Right renal pelvis (tissue), 4 donors: ENCODE measurements around the gene ZBTB42. TPM values are rescaled to one million over a fixed set of nuclear protein-coding genes. Genes with fewer than 3 reads are reported as not detected.

Experiments
- DNase-seq, 4 donors: peaks; one replicate each; pipeline ENCODE4 v3.0.0-alpha.2; 2013; ENCODE audit warnings: low read depth in 4 of 4, low spot score in 3 of 4, missing footprints in 1 of 4
- polyA plus RNA-seq, 4 donors: library from polyadenylated mRNA; unstranded; fragments of 120-200 nt; gene quantifications; one replicate each; pipeline ENCODE4 v1.2.1, GENCODE V29; 2013; ENCODE audit not compliant: insufficient read length in 4 of 4

Gene ZBTB42
- polyA plus RNA-seq, 4 donors, result 4.3 to 5.4 (median 4.8) TPM

DNA sequence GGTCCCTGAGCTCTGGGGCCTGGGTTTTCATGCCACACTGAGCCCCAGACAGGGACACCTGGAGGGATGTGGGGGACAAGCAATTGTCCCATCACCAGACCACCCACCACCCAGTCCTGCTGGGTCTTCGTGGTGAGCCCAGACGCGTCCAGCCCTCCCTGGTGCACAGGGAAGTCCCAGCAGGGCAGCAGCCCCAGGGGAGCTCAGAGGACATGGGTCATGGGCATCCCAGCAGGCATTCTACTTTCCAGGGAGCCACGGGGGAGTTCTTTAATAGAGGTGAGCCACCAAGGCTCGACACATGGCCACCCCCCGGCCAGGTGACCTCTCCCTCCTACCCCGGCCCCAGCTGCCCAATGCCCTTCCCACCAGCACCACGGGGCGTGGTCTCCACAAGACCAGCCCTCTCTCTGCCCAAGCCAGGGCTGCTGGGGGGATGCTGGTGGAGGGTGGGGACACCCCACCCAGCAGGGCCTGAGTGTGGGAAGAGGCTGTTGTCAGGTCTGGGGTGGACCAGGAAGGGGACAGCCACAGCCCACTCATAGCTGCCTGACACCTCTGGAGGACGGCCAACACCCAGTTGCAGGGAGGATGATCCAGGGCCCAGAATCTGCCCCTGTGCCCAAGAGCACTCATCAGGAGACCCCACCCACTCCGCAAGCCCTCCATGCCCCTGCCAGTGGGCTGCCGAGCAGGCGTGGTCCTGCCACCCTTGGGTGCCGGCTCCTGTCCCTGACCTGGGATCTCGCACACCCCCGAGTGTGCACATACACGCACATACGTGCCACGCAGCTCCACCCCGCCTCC, 19.4 kb upstream of the ZBTB42 start:
- DNase-seq, result no peak

DNA sequence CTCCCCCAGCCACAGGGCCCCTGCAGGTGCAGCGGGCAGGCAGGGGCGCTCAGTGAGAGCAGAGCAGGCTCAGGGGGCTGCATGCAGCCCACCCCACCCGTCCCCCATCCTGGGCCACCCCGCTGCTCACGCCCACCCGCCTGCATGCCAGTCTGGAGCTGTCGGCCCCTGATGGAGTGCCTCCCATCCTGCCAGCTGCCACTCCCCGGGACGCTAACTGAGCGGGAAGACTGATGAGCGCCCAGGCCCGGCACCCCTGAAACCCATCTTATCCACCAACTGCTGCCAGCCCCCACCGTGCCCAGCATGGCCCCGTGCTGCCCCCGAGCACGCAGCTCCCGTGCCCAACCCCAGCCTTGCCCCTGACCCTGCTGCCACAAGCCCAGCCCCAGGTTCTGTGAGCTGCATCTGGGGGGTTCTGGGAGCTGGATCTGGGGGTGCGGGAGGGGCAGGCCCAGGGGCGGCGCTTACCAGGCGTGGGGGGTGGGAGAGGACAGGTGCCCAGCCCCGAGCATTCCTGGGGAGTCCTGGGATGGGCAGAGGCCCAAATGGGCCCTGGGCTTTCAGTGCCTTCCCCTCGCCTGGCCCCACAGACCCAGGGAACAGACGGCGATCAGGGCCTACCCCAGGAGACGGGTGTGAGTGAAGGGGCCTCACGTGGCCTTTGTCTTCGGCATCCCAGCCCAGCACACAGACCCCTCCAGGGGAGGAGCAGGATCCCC, 18.7 kb upstream of the ZBTB42 start:
- no peak for DNase-seq

DNA sequence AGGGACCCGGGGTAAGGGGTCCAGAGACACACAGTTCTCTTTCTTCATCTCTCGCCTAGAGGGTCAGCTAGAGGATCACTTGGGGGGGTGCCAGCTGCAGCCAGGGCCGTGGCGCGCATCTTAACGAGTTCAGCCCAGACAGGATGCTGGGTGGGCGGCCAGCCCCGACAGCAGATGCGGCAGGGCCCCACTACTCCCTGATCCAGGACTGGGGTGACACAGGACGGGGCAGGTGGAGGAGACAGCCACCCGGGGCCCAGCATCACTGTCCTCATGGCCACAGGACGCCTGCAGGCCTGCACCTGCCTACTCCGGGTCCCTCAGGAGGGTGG, 18.1 kb upstream of the ZBTB42 start:
- no peak for DNase-seq

DNA sequence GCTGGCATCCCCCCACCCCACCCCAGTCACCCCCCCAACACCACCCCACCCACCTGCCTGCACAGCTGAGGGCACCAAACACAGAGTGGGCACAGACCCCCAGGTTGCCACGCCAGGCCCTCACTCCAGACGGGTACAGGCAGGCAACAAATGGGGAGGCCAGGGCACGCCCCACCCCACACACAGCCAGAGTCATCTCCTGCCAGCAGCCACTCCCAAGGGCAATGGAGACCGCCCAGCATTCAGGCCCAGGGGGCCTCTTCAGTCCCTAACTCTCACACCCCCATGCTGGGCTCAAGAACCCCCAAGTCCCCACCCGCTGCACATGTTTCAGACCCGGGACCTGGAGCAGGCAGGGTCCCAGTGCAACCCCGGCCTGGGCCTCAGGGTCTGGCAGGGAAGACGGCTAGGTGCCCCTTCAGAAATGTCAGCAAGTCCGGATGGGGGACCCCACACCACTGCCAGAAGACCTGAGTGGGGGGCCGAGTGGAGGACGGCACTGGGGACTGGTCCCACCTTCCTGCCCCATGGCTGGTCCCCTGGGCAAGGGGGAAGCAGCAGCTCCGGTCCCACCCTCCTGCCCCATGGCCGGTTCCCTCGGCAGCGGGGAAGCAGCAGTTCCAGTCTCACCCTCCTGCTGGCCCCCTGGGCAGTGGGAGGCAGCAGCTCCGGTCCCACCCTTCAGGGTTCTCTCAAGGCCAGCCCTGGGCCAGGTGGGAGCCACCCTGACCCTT, 17.2 kb upstream of the ZBTB42 start:
- DNase-seq, result no peak

DNA sequence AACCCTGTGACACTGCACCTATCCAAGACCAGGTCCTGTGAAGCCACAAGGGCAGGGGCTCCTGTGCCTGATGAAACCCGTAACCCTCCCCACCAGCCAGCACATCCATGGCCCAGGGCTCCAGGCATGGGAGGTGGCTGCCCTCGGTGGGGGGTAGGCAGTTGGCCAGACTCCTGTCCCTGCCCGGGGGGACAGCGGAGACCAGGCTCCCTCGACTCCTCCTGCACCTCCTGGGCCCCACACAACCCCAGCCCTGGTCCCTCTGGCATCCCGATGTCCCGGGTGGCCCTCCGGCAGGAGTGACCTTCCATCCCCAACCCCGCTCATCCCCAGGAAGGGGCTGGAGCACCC, 16.7 kb upstream of the ZBTB42 start:
- no peak for DNase-seq

DNA sequence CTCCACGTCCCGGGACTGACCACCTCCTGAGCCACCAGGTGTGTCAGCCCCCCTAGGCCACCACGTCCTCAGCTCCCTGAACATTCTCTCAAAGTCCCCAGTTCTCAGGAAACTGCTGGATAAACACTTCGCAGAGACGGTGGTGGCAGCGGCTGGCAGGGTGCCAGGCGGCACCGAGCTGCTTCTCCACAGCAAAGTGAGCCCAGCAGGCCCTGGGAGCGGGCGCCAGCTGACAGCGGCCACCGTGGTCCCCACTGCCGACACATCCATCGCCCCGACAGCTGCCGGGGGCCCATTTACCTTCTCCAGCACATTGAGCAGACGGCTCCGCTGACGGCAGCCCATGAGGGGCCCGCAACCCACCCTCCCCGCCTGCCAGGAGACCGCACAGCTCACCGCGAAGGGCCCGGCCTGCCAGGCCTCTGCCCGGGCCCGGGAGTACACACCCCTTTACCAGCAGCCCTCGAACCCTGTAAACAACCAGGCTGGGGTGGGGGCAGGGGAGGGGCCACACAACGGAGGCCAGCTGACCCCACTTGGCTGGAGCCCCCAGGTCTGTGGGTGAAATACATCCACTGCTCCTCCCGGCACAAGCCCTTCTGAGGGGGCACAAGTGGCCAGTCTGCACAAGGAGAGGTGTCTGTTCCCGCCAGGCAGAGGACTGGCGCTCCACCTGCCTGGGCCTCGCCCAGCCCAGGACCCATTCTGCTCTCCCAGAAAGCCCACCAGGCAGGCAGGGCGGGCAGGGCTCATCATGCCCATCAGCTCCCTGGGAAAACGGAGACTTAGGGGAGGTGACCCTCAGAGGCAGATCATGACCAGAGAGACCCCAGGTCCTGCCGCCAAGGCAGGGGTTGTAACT, 15.8 kb upstream of the ZBTB42 start:
- DNase-seq, result no peak

DNA sequence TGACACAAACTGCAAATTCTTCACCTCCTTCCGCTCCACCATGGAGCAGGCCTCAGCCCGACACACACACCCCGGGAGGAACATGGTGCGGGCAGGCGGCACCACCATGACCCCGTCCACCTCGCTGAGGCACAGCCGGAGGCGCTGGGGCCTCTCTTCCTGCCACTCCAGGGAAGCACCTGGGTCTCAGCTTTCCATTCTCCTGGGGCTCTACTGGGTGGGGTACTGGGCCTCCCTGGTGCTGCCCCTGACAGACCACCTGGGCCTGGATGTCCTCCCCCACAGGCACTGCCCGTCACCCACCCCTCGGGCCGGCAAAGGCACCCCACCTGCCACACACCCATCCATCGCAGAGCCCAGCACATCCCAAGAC, 15.2 kb upstream of the ZBTB42 start:
- no peak for DNase-seq

DNA sequence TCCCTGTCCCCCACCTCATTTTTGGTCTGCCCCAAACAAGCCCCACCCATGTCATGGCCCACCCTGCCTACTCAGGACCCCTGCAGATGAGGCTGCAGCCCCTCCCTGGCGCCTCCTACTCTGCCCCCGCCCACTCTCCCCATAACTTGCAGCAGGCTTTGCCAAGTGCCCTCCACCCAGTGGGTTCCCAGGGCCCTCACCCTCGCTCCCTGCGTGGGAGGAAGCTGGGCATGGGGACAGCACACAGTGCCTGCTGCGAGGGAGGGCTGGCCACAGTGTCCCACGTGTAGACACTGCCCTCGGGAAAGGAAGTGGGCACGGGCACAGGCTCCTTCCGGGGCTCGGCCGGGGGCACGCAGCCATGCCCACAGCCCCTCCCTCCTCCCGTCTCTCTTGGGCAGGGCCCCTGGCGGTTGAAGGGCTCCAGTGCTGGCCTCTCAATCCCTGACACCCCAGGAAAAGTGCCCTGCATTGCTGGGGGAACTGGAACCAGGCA, 14.8 kb upstream of the ZBTB42 start:
- DNase-seq, result no peak

DNA sequence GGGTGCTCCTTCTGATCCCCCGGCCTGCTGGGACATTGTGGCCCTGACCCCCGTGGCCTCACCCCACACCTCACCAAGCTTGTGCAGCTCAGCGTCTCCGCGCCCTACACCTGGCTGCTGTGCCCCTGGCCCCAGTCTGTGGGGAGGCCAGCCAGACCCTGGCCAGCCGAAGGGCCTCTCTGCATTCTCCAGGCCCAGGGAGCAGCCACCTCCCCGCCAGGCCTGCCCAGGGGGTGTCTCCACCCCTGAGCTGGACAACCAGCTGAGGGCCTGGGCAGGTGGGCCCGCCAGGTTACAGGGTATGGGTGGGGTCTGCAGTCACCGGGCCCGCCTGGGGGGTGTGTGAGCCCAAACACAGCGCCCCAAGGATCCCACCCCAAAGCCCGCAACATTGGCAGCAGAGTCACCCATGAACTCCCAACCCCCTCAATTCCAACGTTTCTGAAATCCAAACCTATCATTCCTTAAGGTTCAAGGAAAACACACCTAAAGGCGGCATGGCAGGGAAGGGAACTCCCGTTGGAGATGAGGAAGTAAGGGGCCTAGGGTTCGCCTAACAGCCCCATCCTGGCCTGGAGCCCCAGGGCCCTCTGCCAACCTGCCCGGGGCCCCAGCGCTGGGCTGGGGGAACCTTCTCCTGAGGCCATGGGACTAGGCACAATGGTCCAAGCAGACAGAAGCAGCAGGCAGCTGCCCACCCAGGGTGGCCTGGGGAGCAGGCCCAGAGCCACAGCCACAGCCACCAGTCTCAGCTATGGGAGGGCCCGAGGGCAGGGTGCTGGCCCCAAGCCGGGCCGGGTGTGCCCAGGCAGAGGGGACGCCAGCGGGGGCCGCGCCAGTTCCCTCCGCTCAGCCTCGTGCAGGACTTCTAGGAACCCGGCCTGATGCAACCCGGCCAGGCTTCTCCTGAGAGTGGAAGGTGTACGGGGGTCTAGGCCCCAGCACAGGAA, 13.9 kb upstream of the ZBTB42 start:
- no peak for DNase-seq

DNA sequence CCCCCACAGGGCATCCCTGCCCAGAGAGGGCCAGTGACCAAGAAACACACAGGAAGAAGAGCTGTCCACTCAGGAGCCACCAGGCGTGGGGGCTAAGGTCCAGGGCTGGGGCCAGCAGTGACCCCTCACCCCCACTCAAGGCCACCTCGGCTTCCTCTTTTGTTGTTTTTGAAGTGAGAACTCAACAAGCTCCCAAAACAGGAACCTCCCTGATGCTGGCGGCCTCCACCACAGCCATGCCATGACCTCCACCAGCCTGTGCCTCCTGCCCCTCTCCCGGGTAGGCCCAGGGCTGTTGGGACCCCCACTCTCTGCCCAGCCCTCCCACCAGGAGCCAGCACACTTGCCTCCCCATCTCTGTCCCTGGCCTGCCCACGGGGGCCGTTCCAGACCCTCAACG, 13.2 kb upstream of the ZBTB42 start:
- no peak for DNase-seq

DNA sequence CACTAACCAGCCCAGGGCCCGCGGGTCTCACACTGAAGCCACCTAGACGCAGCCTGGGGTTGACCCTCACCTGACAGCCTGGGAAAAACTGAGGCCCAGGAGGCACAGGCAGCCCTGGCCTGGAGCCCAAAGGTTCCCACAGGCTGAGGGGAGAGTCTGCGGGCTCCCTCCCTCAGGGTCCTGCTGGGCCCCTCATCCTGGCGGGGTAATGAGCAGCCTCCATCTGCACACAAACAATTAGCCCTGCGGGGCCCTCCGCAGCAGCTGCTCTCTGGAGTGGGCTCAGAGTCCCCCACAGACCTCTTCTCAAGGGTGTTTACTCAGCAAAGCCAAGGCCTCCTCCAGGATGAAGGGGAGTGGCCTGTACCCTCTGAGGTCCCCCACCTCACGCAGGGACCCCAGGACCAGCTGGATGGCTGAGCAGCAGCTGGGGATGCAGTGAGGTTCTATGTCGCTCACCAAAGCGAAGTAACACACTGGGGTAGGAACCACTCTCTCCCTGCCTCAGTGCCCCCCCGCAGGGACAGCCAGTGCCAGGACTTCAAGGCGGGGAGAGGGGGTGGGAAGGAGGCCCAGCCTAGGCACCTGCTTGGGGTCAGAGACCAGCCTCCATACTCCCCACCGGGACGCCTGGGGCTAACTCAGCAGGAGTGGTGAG, 12.6 kb upstream of the ZBTB42 start:
- DNase-seq, result no peak

DNA sequence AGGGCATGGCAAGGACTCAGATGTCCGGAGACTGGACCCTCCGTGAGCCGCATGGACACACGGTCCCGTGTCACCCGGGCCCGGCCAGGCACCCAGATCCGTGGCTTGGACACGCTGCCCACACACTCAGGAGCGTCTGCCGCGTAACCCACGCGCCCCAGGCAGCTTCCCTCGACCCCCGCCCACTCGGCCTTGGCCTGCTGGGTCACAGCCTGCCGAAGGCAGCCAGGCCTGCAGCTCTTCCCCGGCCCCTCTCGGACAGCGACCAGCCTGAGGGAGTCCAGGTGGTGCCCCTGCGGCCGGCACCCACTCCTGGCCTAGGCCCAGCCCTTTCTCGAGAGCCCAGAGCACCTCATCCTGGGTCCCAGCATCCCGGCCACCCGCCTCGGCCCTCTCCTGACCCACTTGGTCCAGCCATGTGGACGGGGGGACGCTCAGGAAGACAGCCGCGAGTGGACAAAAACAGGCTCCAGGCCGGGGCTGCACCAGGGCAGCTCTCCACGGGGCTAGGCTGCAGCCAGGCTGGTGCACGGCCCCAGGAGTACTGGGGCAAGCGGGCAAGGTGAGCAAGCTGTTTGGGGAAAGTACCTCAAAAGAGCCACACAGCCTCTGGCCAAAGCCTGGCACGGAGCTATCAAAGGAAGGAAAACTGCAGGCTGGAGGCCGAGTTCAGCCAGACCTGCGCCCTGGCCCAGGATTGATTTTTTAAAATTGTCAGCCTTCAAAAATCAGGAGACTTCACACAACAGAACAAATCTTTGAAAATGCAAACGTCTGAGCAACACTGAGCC, 11.8 kb upstream of the ZBTB42 start:
- no peak for DNase-seq

DNA sequence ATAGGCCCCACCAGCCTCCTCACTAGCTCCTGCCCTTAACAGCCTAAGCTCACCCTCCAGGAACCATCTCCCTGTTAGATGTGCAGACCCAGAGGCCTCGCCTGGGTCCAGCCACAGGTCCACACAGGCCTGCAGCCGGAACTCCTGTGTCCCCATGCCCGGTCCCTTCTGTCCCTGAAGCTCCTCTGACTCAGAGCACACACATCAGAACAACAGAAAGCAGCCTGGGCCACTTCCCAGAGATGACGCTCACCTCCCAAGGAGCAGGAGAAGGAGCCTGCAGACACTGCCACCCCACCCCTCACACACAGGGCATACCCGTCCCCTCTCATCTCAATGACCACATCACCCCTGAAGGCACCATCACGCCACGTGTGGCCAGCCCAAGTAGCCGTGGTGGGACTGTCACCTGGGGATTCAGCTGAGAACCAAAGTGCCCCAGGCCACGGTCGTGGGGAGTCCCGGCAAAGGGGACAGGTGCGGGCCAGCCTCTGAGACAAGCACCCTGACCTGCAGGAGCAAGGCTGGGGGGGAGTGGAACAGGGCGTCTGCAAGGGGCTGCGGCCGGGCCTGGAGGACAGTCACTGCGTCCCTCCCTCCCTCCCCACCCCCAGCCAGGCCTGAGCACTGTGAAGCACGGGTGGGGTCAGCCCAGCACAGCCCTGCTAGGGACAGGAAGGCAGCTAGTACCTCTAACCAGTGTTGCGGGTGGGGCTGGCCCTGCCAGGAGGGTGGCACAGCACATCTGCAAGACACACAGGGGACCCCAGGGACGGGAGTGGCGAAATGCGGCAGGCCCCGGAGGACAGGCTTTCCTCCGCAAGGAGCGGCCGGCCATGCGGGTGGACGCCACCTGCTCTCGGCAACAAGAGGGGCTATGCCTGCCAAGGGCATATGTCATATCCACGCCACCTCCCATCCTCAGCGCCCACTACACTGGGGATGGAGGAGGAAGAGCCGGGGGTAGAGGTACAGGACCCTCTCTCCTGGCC, 10.9 kb upstream of the ZBTB42 start:
- DNase-seq, result no peak

DNA sequence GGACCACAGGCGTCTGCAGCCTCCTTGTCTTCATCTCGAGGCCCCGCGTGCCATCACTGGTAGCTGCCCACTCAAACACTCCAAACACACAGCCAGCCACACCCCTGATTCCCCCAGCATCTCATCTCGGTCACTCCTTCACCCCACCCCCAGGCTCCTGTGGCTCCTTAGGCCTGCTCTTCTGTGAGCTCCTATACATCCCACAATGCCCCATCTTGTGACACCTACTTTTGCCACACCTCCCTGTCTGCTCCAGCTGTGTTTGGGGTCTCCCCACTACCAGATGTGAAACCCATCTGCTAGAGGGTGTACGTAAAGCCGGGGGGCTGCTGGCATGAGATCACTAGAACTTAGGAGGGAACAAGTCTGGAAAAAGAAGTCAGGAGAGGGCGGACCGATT, 9.5 kb upstream of the ZBTB42 start:
- DNase-seq, result no peak

DNA sequence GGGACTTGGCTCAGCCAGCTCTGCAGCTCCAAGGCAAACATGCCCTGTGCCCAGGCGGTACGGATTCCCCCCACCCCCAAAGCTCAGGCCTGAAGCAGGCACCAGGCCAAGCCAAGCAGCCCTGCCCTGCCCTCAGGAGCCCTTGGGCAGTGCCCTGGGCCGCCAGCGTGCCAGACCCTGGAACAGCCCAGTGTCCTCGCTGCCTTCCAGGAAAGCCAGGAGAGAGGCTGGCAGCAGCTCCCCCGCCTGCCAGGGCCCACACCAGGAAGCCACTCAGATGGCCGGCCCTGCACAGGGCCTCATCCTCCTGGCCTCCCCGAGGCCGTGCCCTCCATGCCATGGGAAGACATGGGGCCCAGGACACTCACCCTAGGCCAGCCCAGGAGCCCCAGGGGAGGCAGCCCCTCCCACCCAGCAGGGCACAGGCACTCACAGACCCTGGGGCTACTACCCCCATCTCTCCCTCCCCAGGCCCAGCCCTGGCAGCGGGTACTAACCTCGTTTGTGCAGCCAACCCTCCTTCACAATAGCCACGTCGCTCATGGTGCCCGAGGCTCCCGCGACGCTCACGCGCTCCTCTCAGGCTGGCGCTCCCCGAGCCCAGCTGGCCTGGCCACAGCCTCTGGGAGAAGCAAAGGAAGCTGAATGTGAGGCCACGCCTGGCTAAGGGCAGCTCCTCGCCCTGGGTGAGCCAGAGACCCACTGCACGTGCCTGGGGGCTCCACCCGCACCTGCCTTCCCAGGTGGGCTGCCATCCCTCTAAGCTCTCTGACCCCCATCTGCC, 8.6 kb upstream of the ZBTB42 start:
- no peak for DNase-seq

DNA sequence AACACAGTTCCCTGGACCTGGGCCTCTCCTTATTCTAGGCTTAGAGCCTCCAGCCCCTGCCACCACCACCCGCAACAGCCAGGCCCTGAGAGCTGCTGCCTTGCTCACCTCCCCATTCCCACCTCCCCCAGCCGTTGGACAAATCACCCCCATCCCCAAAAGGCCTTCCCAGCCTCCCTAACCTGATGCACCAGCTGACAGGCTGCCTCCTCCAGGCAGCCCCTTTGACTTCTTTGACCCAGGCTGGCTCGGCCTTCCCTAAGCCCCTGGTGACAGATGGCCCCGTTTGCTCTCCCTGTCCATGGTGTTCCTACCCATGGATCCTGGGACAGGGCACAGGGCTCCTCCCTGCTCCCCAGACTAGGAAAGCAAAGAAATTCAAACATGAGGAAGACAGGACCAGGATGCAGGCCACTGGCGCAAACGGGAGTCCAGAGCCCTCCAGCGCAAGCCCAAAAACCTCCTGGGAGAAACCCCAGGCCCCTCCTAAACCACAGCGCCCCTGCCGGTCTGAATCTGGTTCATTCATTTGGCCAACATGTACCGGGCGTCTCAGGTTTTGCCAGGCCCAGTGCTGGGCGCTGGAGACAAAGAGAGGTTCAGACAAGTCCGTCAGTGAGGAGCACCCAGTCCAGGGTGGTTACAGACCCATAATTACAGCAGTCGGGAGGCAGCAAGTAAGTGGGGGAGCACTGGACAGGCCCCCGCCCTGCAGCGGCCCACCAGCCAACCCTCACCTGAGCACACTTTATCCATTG, 7.8 kb upstream of the ZBTB42 start:
- DNase-seq, result no peak
